Esophagus (tissue), 2 donors: ENCODE results near the gene CALCOCO2. TPM values are rescaled to one million over a fixed set of nuclear protein-coding genes. Genes with fewer than 3 reads are reported as not detected.

Source experiments
- H3K27ac ChIP-seq, 2 donors: one replicate each; pipeline ENCODE4 v1.5.1; 2013; ENCODE audit warnings: low read depth in 2 of 2, mild to moderate bottlenecking in 2 of 2, inconsistent platforms in 1 of 2, low read length in 1 of 2, moderate library complexity in 1 of 2
- H3K27me3 ChIP-seq, 2 donors: one replicate each; pipeline ENCODE4 v1.6.1; 2013; ENCODE audit warnings: low read length in 2 of 2, control low read depth in 1 of 2, mild to moderate bottlenecking in 1 of 2; ENCODE audit not compliant: insufficient read depth in 2 of 2, control insufficient read depth in 1 of 2
- H3K36me3 ChIP-seq, 2 donors: one replicate each; pipeline ENCODE4 v1.6.1; 2013; ENCODE audit warnings: low read length in 1 of 2; ENCODE audit not compliant: control insufficient read depth in 2 of 2, insufficient read depth in 2 of 2
- H3K4me1 ChIP-seq, 2 donors: one replicate each; pipeline ENCODE4 v1.6.1; 2013; ENCODE audit warnings: low read length in 1 of 2; ENCODE audit not compliant: control insufficient read depth in 2 of 2, insufficient read depth in 2 of 2
- H3K4me3 ChIP-seq, 2 donors: one replicate each; pipeline ENCODE4 v1.5.1; 2013; ENCODE audit warnings: low read length in 2 of 2, mild to moderate bottlenecking in 2 of 2, low read depth in 1 of 2, moderate library complexity in 1 of 2
- H3K9me3 ChIP-seq, 2 donors: one replicate each; pipeline ENCODE4 v1.6.1; 2013; ENCODE audit warnings: mild to moderate bottlenecking in 2 of 2, low read depth in 1 of 2, low read length in 1 of 2, moderate library complexity in 1 of 2; ENCODE audit not compliant: control insufficient read depth in 2 of 2, insufficient read depth in 1 of 2
- WGBS, 2 donors: extraction: QIAGEN DNeasy Blood & Tissue Kit; methylation state at CpG; one replicate each; pipeline ENCODE4 v1.1.7; 2013; 5-methylcytosine and 5-hydroxymethylcytosine counted together
- polyA plus RNA-seq, 2 donors: library from polyadenylated mRNA; stranded (reverse); fragments of 200-250 nt; gene quantifications; one replicate each; pipeline ENCODE4 v1.2.3, GENCODE V29; 2013
- donor health status: healthy with polysubstance abuse.
- donor health status: Bipolar disorder and iron deficiency.

Gene CALCOCO2
- polyA plus RNA-seq, 2 donors: 38.8 to 57.5 TPM

DNA sequence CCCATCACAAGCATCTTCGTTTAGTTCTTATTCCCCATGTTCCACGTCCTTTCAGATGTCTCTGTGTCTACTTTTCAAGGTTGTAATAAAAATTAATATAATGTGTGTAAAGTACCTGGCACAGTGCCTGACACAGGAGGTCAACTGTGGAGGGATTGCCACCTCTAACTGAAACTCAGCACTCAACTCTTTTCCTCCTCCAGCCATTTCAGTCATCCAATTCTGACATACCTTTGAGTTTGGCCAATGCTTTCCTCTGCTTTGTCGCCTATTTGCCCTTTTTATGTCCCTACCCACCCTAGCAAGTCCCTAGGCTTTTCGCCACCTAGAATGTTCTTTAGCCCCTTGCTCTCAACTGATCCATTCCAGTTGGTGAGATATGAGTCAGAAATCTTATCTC lies 78.9 kb downstream of the CALCOCO2 start:
- Histone ChIP-seq H3K4me1 (peaks cover 0 to 4% of the 10 kb centered on the region in 2 donors), H3K36me3 (peaks cover 2 to 6% of the 10 kb centered on the region in 2 donors), H3K9me3 (no peaks in the 10 kb centered on the region), H3K27me3 (no peaks in the 10 kb centered on the region), H3K27ac (peak overlapping the region in 1 of 2 donors; percentile 20), H3K4me3 (no peak overlapping the region)
- WGBS, 2 donors: 41 to 47% methylated on average over 4 of the region's 4 CpGs

DNA sequence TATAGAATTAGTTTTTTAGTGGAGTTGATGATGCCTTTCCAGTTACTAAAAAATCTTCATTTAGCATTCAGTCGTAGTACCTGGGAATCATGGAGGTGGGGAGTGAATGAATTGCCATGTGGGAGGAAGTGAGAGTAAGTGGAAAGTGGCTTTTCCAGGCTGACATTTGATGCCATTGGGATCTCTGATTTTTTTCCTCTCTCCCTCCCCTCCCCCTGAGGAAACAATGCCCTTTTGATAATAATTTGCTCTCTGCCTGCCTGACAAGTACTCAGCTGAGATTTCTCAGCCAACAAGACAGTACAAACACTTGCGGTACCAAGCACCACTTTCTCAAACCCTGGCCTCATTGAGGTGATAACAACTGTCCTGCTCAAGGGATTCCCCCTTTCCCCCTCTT lies 79.5 kb downstream of the CALCOCO2 start:
- Histone ChIP-seq H3K27ac (no peak overlapping the region), H3K27me3 (no peaks in the 10 kb centered on the region), H3K4me3 (no peak overlapping the region), H3K4me1 (peaks cover 0 to 6% of the 10 kb centered on the region in 2 donors), H3K36me3 (peaks cover 2 to 6% of the 10 kb centered on the region in 2 donors), H3K9me3 (no peaks in the 10 kb centered on the region)
- WGBS, 2 donors: 59 to 60% methylated on average over 2 of the region's 2 CpGs

DNA sequence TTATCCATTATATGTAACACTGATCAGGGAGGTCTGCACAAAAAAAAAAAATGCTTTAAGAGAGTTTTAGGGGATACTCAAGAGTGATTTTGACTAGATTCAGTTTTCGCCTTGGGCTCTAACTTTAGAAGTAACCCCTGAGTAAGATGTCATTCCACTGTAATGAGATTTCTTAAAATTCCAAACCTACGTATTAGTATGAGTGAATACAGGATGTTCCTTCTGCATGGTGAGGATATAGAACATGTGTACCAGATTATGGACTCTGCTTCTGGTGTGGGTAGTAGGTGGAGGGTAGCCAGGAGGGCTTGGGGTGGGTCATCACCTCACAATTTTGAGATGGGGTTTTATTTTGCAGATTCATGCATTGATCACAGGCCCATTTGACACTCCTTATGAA lies 81.6 kb downstream of the CALCOCO2 start:
- H3K4me3 ChIP-seq: no peak overlapping the region
- H3K27me3 ChIP-seq: no peaks in the 10 kb centered on the region
- H3K36me3 ChIP-seq: peaks cover 8 to 12% of the 10 kb centered on the region in 2 donors
- H3K27ac ChIP-seq: no peak overlapping the region
- H3K4me1 ChIP-seq: peaks cover 0 to 6% of the 10 kb centered on the region in 2 donors
- H3K9me3 ChIP-seq: no peaks in the 10 kb centered on the region
- 85 to 97% methylated on average over 2 of the region's 2 CpGs for WGBS, 2 donors

Other genes starting within 250 kb of the CALCOCO2 start
- 10 to 100 TPM in 1 of 2 donors, 1 to 10 TPM in 1; 6.3 to 12.7 TPM for gene HOXB3, start 240.8 kb upstream of the CALCOCO2 start, polyA plus RNA-seq
- under 1 TPM; 0.09 to 0.10 TPM for gene HOXB5, start 237.3 kb upstream of the CALCOCO2 start, polyA plus RNA-seq
- under 1 TPM; 0.29 to 0.31 TPM for gene HOXB6, start 226.0 kb upstream of the CALCOCO2 start, polyA plus RNA-seq
- gene HOXB7, start 220.0 kb upstream of the CALCOCO2 start, polyA plus RNA-seq: under 1 TPM; 0.27 to 0.39 TPM
- not detected for gene HOXB8, start 215.7 kb upstream of the CALCOCO2 start, polyA plus RNA-seq
- gene HOXB9, start 204.7 kb upstream of the CALCOCO2 start, polyA plus RNA-seq: under 1 TPM in 1 of 2 donors, not detected in 1; 0.02 TPM
- gene PRAC1, start 108.5 kb upstream of the CALCOCO2 start, polyA plus RNA-seq: under 1 TPM in 1 of 2 donors, not detected in 1; 0.63 TPM
- gene PRAC2, start 107.8 kb upstream of the CALCOCO2 start, polyA plus RNA-seq: under 1 TPM in 1 of 2 donors, not detected in 1; 0.41 TPM
- gene HOXB13, start 102.3 kb upstream of the CALCOCO2 start, polyA plus RNA-seq: under 1 TPM; 0.01 to 0.04 TPM
- gene TTLL6, start 13.8 kb upstream of the CALCOCO2 start, polyA plus RNA-seq: under 1 TPM; 0.02 to 0.05 TPM
- gene ATP5MC1, start 61.8 kb downstream of the CALCOCO2 start, polyA plus RNA-seq: 100 to 1,000 TPM; 263 to 335 TPM
- 10 to 100 TPM; 19.0 to 30.9 TPM for gene UBE2Z, start 77.4 kb downstream of the CALCOCO2 start, polyA plus RNA-seq
- 10 to 100 TPM; 63.9 to 99.4 TPM for gene SNF8, start 113.8 kb downstream of the CALCOCO2 start, polyA plus RNA-seq
- not detected for gene GIP, start 137.6 kb downstream of the CALCOCO2 start, polyA plus RNA-seq
- under 1 TPM in 1 of 2 donors, not detected in 1; 0.01 TPM for gene IGF2BP1, start 166.3 kb downstream of the CALCOCO2 start, polyA plus RNA-seq